ENCODE results near the gene RAET1E. TPM values are rescaled to one million over a fixed set of nuclear protein-coding genes. Genes with fewer than 3 reads are reported as not detected.
"Not testable (repeated sequence)": the region's sequence is repeated elsewhere in the genome, so short reads cannot be mapped to it uniquely, and the experiment has no call there.

RAET1E gene
- total and polyA plus RNA-seq, 12 donors, result 0.15 to 1.4 (median 0.41) TPM; not detected in 3

DNA sequence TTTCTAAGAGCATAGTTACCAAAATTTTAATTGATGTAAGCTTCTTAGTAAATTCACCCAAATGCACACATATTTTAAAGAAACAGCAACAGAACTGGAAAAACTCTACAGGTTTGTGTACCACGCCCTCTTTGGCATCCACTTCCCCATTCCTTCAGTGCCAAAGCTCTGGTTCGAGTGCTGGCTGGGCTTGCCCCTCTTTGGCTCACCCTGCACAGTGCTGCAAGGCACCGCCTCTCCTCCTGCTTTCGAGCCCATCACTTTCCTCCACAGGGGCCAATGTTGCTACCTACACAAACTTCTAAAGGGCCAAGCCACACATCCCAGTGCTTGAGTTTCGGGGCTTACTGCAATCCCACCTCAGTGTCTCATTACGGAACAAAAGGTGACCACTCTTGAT lies 43.4 kb downstream of the RAET1E start:
- no peak for TF ChIP-seq CTCF (IDR thresholded peaks at IDR 0.05)
- Histone ChIP-seq H3K27ac (no peak overlapping the region), H3K4me1 (peaks cover 0 to 14% (median 6%) of the 10 kb centered on the region in 9 donors), H3K27me3 (no peaks in the 10 kb centered on the region), H3K9me3 (no peaks in the 10 kb centered on the region), H3K36me3 (peaks cover 0 to 16% (median 0%) of the 10 kb centered on the region in 9 donors), H3K4me3 (no peak overlapping the region)
- DNase-seq (no peak), ATAC-seq (no peak)
- WGBS, 2 donors, result 71 to 74% methylated on average over 6 of the region's 6 CpGs
- intact Hi-C loops (cut with DNase I), result no loop called here

GRCh38 chr6:149854017-149854416 lies 43.9 kb downstream of the RAET1E start:
- H3K36me3 ChIP-seq, result peaks cover 0 to 16% (median 0%) of the 10 kb centered on the region in 9 donors
- H3K4me1 ChIP-seq, result peaks cover 0 to 14% (median 6%) of the 10 kb centered on the region in 9 donors
- H3K4me3 ChIP-seq; H3K27me3 ChIP-seq; DNase-seq; ATAC-seq; intact Hi-C loops (cut with DNase I); H3K27ac ChIP-seq; H3K9me3 ChIP-seq: not testable (repeated sequence)
- WGBS, 2 donors, result 94 to 95% methylated on average over 4 of the region's 4 CpGs

DNA sequence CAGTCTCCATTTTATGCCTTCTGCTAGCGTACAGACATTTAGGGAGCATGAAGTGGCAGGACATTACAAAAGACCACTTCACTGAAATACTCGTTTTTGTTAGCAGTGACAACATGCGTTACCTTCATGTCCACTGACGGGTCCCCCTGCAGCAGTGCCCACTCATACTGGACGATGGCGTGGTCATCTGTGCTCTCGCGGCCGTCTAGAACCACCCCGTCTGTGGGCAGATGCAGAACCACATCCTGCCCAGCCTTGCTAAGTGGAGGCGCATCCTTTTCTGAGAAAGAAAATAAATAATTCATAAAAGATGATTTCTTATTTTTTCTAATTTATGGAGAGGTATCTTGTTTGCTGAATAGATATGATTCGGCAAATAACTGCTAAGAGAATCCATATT lies 45.0 kb downstream of the RAET1E start:
- Histone ChIP-seq H3K27ac (no peak overlapping the region), H3K27me3 (no peaks in the 10 kb centered on the region), H3K4me3 (no peak overlapping the region), H3K9me3 (no peaks in the 10 kb centered on the region), H3K4me1 (peaks cover 0 to 14% (median 6%) of the 10 kb centered on the region in 9 donors), H3K36me3 (peaks cover 0 to 16% (median 0%) of the 10 kb centered on the region in 9 donors)
- ATAC-seq (no peak), DNase-seq (no peak)
- TF ChIP-seq CTCF (IDR thresholded peaks at IDR 0.05), result no peak
- intact Hi-C loops (cut with DNase I), result no loop called here
- WGBS, 2 donors, result 95 to 96% methylated on average over 12 of the region's 12 CpGs

DNA sequence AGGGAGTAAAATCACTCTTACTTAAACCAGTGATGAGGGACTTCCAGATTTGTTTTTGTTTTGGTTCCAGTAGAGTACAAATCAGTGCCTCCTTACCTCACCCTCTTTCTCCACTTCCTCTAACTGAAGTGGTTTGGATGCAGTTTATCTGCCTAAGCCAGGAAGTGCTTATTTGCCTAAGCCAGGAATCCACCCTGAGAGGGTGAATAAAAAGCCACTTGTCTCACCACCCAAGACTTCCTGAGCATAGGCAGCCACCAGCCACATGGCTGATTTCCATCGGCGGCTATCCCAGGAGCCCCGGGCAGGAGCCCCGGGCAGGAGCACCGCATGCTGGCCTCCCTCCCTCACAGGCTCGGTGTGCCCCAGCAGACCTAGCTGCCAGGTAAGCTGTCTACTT lies 45.7 kb downstream of the RAET1E start:
- TF ChIP-seq CTCF (IDR thresholded peaks at IDR 0.05), result no peak
- 35 to 41% methylated on average over 6 of the region's 6 CpGs for WGBS, 2 donors
- intact Hi-C loops (cut with DNase I), result no loop called here
- no peak overlapping the region for H3K4me3 ChIP-seq
- DNase-seq (no peak), ATAC-seq (peak in 7 of 8 donors; percentile 46 to 93 (median 74))
- H3K27ac ChIP-seq, result peak overlapping the region in 1 of 10 donors; percentile 29
- H3K27me3 ChIP-seq, result no peaks in the 10 kb centered on the region
- no peaks in the 10 kb centered on the region for H3K9me3 ChIP-seq
- H3K4me1 ChIP-seq, result peaks cover 0 to 17% (median 9%) of the 10 kb centered on the region in 9 donors
- peaks cover 0 to 16% (median 0%) of the 10 kb centered on the region in 9 donors for H3K36me3 ChIP-seq

- H3K9me3 ChIP-seq, result no peaks in the 10 kb centered on the region
- TF ChIP-seq CTCF (IDR thresholded peaks at IDR 0.05), result no peak
- no peak overlapping the region for H3K4me3 ChIP-seq
- DNase-seq, result no peak
- H3K27ac ChIP-seq, result no peak overlapping the region
- H3K36me3 ChIP-seq, result peaks cover 0 to 16% (median 0%) of the 10 kb centered on the region in 9 donors
- intact Hi-C loops (cut with DNase I), result no loop called here
- no peak for ATAC-seq
- WGBS, 2 donors, result 87 to 91% methylated on average over 5 of the region's 5 CpGs
- no peaks in the 10 kb centered on the region for H3K27me3 ChIP-seq
- peaks cover 0 to 22% (median 11%) of the 10 kb centered on the region in 9 donors for H3K4me1 ChIP-seq
These were observed 46.3 kb downstream of the RAET1E start for GRCh38 chr6:149851461-149852110.

- not testable (repeated sequence) for DNase-seq, H3K27me3 ChIP-seq, ATAC-seq, H3K4me3 ChIP-seq, H3K27ac ChIP-seq, H3K9me3 ChIP-seq
- intact Hi-C loops (cut with DNase I), result loop anchor here in 1 of 10 donors (10.0 kb wide), 1 partner anchor 146 kb away; no protein-coding TSS in a partner anchor
- WGBS, 2 donors, result 72 to 87% methylated on average over 4 of the region's 4 CpGs
- Histone ChIP-seq H3K36me3 (peaks cover 0 to 16% (median 0%) of the 10 kb centered on the region in 9 donors), H3K4me1 (peaks cover 0 to 29% (median 16%) of the 10 kb centered on the region in 9 donors)
These were observed 49.6 kb downstream of the RAET1E start for GRCh38 chr6:149848343-149848742.

All from heart right ventricle (tissue), 16 donors.